Calu3 (cell line): ENCODE measurements around the gene APOO. TPM values are rescaled to one million over a fixed set of nuclear protein-coding genes. Genes with fewer than 3 reads are reported as not detected.
A peak's percentile ranks its signal among the peaks of the same experiment; 100 is the strongest.

Experiments
- BruUV-seq: library from RNA; stranded (reverse); fragments of 400-500 nt; replicated peaks from 2 replicates; lab custom pipeline; 2021; lab: Mats Ljungman, UMichigan
- CTCF ChIA-PET: fragments of 300-600 bp; sonication (Branson Sonifier 250); formaldehyde crosslinking; loops from one replicate; lab custom pipeline; 2022; ENCODE audit warnings: antibody characterized with exemption; lab: Charles Lee
- DNase-seq: peaks from one replicate; pipeline ENCODE4 v3.0.0; 2022
- H3K27ac Mint-ChIP-seq: one replicate; pipeline ENCODE4 v1.8.0; 2022; ENCODE audit warnings: mixed read lengths; ENCODE audit not compliant: unreplicated experiment
- H3K27me3 Mint-ChIP-seq: one replicate; pipeline ENCODE4 v1.8.0; 2022; ENCODE audit warnings: mixed read lengths; ENCODE audit not compliant: unreplicated experiment
- H3K36me3 Mint-ChIP-seq: one replicate; pipeline ENCODE4 v1.8.0; 2022; ENCODE audit warnings: mild to moderate bottlenecking, moderate library complexity, mixed read lengths; ENCODE audit not compliant: insufficient read depth, unreplicated experiment
- H3K4me1 Mint-ChIP-seq: one replicate; pipeline ENCODE4 v1.8.0; 2022; ENCODE audit warnings: mild to moderate bottlenecking, low read depth, mixed read lengths; ENCODE audit not compliant: unreplicated experiment
- H3K4me3 Mint-ChIP-seq: one replicate; pipeline ENCODE4 v1.8.0; 2022; ENCODE audit warnings: mild to moderate bottlenecking, low read depth, moderate library complexity, mixed read lengths; ENCODE audit not compliant: unreplicated experiment
- H3K9me3 Mint-ChIP-seq: one replicate; pipeline ENCODE4 v1.8.0; 2022; ENCODE audit warnings: low read depth, mixed read lengths; ENCODE audit not compliant: unreplicated experiment
- CTCF ChIP-seq: fragments of 200-600 bp; IDR thresholded peaks from one replicate; pipeline ENCODE4 v1.8.0; 2022; ENCODE audit warnings: antibody characterized with exemption; ENCODE audit not compliant: unreplicated experiment
- intact Hi-C: fragments of 100-400 bp; cut with micrococcal nuclease; formaldehyde crosslinking; loops from one replicate; pipeline ENCODE4 v1.10.0; 2022; ENCODE audit not compliant: unreplicated experiment
- total RNA-seq: library from RNA; stranded (reverse); gene quantifications from 2 replicates; pipeline ENCODE4 v1.2.3, GENCODE V29; 2022

The APOO gene
- total RNA-seq, 1 experiment from 2014 or later = 46.8 TPM

GRCh38 chrX:23826216-23826615 is 81.5 kb downstream of the APOO start:
- no peaks in the 10 kb centered on the region for H3K9me3 Mint-ChIP-seq
- no peak overlapping the region for H3K4me3 Mint-ChIP-seq
- BruUV-seq = no TSS peak
- H3K27me3 Mint-ChIP-seq = no peaks in the 10 kb centered on the region
- H3K4me1 Mint-ChIP-seq = peaks cover 12% of the 10 kb centered on the region
- no peak overlapping the region for H3K27ac Mint-ChIP-seq
- no peaks in the 10 kb centered on the region for H3K36me3 Mint-ChIP-seq
- CTCF ChIA-PET = interaction anchor here (0.6 kb wide), 1 partner anchor 70 kb away, joined by 3 read pairs; no protein-coding TSS in a partner anchor
- no peak for TF ChIP-seq CTCF
- DNase-seq = no peak
- intact Hi-C loops = no loop called here

- Mint-ChIP-seq H3K27me3 (no peaks in the 10 kb centered on the region), H3K36me3 (no peaks in the 10 kb centered on the region), H3K4me3 (no peak overlapping the region), H3K27ac (no peak overlapping the region), H3K9me3 (no peaks in the 10 kb centered on the region), H3K4me1 (peaks cover 12% of the 10 kb centered on the region)
- no TSS peak for BruUV-seq
- DNase-seq = no peak
- intact Hi-C loops = no loop called here
- CTCF ChIA-PET = no interaction called here
- no peak for TF ChIP-seq CTCF
Measured at GRCh38 chrX:23825675-23826074, 82.1 kb downstream of the APOO start.

GRCh38 chrX:23822841-23823240 is 84.9 kb downstream of the APOO start:
- no peak for DNase-seq
- H3K36me3 Mint-ChIP-seq = no peaks in the 10 kb centered on the region
- CTCF ChIA-PET = interaction anchor here (0.6 to 1.2 kb wide), 2 partner anchors 79 to 81 kb away, joined by 3 to 6 read pairs; no protein-coding TSS in a partner anchor
- no peaks in the 10 kb centered on the region for H3K9me3 Mint-ChIP-seq
- no peak overlapping the region for H3K4me3 Mint-ChIP-seq
- H3K4me1 Mint-ChIP-seq = peaks cover 12% of the 10 kb centered on the region
- BruUV-seq = no TSS peak
- intact Hi-C loops = loop anchor here (5.0 kb wide), 1 partner anchor 36 kb away; no protein-coding TSS in a partner anchor
- no peak overlapping the region for H3K27ac Mint-ChIP-seq
- no peaks in the 10 kb centered on the region for H3K27me3 Mint-ChIP-seq
- TF ChIP-seq CTCF = no peak

- Mint-ChIP-seq H3K9me3 (no peaks in the 10 kb centered on the region), H3K36me3 (no peaks in the 10 kb centered on the region), H3K27ac (peak overlapping the region; percentile 52), H3K4me3 (no peak overlapping the region), H3K4me1 (peaks cover 12% of the 10 kb centered on the region), H3K27me3 (no peaks in the 10 kb centered on the region)
- peak; percentile 28 for DNase-seq
- TF ChIP-seq CTCF = no peak
- intact Hi-C loops = loop anchor here (5.0 kb wide), 1 partner anchor 35 kb away; no protein-coding TSS in a partner anchor
- BruUV-seq = no TSS peak
- CTCF ChIA-PET = interaction anchor here (0.6 to 1.2 kb wide), 3 partner anchors 33 to 81 kb away, joined by 3 to 6 read pairs (median 4); no protein-coding TSS in a partner anchor
Measured at GRCh38 chrX:23822397-23822796, 85.3 kb downstream of the APOO start.
